Peyer's patch (tissue), 4 donors: ENCODE data around the gene ADAMTS10.

Experiments
- POLR2A ChIP-seq, 2 donors: fragments of 450-650 bp; IDR thresholded peaks; one replicate each; pipeline ENCODE4 v1.5.1; 2017; ENCODE audit warnings: antibody characterized with exemption in 2 of 2, mild to moderate bottlenecking in 2 of 2, moderate library complexity in 2 of 2
- TF ChIP-seq, protein P1 (sequence below), 6 experiments: fragments of 450-650 bp in 4 of 6; fragments of 200-600 bp in 2 of 6; sonication (generic) in 1 of 6; IDR thresholded peaks; one replicate each; pipeline ENCODE4 v1.5.1; 2017 to 2019; ENCODE audit warnings: antibody characterized with exemption in 6 of 6, mild to moderate bottlenecking in 3 of 6, moderate library complexity in 1 of 6

DNA sequence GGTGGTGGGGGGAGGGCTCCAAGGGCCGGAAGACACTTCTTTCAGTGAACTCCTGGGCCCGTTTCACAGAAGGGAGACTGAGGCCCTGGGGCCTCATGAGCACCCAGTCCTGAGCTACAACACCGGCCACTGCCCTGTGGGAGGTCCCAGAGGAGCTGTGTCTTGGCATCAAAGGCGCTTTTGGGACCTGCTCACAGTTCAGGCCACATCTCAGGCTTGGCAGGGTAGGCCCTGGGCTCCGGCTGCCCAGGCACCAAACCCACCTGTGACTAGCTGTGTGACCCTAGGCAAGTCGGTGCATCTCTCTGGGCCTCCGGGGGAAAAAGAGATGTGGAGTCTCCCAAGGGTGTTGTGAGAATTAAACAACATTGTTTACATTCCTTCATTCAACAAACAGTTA, 49.4 kb upstream of the ADAMTS10 start:
- TF ChIP-seq, protein P1, sequence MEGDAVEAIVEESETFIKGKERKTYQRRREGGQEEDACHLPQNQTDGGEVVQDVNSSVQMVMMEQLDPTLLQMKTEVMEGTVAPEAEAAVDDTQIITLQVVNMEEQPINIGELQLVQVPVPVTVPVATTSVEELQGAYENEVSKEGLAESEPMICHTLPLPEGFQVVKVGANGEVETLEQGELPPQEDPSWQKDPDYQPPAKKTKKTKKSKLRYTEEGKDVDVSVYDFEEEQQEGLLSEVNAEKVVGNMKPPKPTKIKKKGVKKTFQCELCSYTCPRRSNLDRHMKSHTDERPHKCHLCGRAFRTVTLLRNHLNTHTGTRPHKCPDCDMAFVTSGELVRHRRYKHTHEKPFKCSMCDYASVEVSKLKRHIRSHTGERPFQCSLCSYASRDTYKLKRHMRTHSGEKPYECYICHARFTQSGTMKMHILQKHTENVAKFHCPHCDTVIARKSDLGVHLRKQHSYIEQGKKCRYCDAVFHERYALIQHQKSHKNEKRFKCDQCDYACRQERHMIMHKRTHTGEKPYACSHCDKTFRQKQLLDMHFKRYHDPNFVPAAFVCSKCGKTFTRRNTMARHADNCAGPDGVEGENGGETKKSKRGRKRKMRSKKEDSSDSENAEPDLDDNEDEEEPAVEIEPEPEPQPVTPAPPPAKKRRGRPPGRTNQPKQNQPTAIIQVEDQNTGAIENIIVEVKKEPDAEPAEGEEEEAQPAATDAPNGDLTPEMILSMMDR (IDR thresholded peaks at IDR 0.05) = no peak
- TF ChIP-seq POLR2A (IDR thresholded peaks at IDR 0.05) = no peak
